Hippocampal formation (tissue), 2 donors: Measurements from ENCODE around the gene B9D2.
"Not testable (repeated sequence)": the region's sequence is repeated elsewhere in the genome, so short reads cannot be mapped to it uniquely, and the experiment has no call there.

Experiments
- DNase-seq, 2 donors: peaks; one replicate each; lab custom pipeline; 2025; lab: John Stamatoyannopoulos, UW

Gene B9D2

DNA sequence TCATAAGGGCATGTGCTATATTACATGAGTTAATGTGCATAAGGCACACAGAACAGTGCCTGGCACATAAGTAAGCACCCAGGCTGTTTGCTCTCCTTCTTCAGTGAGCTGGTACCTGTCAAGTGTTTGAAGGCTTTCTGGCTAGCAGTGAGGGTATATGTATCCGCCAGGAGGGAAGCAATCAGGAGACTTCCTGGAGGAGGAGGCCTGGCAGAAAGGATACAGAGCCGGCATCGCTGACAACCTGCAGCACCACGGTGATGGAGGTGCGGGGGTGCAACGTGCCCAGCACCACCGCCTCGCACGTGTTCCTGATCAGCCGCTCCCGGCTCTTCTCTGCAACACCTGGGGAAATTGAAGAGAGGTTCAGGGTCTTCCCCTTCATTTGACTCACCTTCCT lies 27.7 kb upstream of the B9D2 start:
- no peak for DNase-seq

- DNase-seq, result no peak
Observed at GRCh38 chr19:41386442-41386841, 22.5 kb upstream of the B9D2 start.

DNA sequence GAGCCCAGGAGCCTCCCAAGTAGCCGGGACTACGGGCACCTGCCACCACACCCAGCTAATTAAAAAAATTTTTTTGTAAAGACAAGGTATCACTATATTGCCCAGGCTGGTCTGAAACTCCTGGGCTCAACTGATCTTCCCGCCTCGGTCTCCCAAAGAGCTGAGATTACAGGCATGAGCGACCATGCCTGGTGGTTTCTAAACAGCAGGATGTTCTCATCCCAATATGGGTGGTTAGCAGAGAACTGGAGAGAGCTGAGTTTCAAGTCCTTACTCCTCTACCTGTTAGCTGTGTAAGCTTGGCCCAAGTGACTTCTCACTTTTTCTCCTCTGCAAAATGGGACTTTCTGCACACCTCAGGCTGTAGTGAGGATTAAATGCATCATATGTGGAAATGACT lies 20.4 kb upstream of the B9D2 start:
- no peak for DNase-seq

DNA sequence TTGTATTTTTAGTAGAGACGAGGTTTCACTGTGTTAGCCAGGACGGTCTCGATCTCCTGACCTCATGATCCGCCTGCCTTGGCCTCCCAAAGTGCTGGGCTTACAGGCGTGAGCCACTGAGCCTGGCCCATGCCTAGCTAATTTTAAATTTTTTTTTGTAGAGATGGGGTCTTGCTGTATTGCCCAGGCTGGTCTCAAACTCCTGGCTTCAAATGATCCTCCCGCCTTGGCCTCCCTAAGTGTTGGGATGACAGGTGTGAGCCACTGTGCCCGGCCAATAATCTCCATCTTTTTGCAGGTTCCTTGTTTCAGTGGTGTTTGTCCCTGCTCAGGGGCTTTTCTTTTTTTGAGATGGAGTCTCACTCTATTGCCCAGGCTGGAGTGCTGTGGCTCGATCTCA lies 17.6 kb upstream of the B9D2 start:
- DNase-seq, result not testable (repeated sequence)

DNA sequence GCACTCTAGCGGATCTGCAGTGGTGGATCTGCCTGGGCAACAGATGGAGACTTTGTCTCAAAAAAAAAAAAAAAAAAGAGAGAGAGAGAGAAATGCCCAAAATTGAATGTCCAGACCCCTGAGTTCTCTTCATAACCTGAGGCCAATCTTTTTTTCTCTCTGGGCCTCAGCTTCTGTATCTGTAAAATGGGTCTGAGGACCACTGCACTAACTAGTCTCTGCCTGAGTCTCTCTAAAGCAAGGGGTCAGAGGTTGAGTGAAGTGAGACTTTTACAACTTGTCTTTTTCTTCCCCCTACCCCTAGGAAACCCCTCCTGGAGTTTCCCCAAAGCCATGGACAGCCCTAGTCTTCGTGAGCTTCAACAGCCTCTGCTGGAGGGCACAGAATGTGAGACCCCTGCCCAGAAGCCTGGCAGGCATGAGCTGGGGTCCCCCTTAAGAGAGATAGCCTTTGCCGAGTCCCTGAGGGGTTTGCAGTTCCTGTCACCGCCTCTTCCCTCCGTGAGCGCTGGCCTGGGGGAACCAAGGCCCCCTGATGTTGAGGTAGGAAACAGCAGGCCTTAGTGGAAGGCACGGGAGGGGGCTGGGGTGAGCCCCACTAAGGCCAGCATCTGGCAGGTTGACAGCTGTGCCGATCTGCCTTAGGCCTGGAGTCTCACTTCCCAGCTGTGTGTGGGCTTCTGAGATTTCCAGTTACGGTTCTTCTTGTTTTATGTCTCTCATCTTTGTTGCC lies 14.2 kb upstream of the B9D2 start:
- no peak for DNase-seq

- no peak for DNase-seq
Observed at GRCh38 chr19:41376998-41377365, 13.0 kb upstream of the B9D2 start.

DNA sequence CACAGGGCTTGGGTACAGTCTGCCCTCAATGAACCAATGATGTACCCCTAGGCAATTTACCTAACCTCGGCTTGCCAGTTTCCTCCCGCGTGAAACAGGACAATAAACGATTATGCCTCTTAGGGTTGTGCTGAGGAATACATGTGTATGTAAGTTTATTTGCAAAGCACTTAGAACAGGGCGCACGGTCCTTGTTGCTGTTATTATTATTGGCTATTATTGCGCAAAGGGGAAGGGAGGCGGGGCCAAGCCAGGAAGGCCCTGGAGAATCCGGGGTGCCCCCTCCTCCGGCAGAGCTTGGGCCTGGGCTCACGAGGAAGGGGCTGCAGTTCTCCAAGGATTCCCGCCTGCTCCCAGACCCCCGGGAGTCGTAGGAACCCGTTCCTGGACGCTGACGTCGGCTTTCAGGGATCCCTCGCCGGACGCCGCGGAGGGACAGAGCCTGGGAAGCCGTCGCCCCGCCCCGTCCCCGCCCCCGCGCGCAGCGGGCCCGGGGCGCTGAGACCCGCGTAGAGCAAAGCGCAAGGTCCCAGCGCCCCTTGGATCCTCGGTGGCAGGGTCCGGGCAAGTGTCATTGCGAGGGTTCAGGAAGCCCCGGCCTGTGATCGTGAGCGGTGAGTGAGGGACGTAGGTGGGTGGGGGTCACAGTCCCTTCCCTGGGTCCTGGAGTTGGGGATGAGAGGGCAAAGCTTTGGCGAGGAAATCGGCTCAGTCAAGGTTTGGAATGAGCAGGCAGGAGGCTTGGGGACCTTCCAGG lies 12.5 kb upstream of the B9D2 start, which contains the start of gene TMEM91:
TMEM91 (plus strand) TSS at position 293 of the 757 bp plus-strand sequence. CDS start 1,777 bp downstream, outside the sequence.
- no peak for DNase-seq

DNA sequence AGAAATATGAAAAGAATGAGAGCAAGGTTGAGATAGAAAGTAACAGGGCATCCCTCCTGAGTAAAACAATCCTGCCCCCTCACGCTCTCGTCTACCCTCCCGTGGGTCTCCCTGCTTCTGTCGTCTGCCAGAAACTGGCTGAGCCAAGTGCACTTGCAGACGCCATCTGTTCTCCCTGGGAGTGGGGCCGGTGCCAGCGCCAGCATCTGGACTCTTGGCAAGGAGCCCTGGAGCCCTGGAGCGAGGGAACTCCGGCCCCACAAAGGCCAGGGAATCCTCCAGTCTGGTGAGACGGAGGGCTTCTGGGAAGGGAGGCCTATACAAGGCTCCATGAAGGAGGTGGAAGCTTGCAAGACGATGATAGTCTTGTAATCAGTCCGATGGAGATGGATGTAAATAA lies 10.0 kb upstream of the B9D2 start:
- peak; percentile 62 to 74 for DNase-seq

DNA sequence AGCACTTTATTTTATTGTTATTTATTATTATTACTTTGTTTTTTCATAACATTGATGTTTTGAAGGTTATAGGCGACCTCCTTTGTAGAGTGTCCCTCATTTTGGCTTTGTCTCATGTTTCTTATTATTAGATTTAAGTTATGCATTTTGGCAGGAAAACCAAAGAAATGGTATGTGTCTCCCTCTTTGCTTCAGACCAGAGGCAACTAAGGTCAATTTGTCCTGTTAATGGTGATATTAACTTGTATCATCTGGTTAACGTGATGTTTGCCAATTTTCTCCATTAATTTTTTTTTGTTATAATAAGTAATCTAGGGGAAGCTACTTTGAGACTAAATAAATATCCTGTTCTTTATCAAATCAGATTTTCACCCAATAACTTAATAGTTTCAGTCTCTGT lies 8.6 kb upstream of the B9D2 start:
- DNase-seq, result no peak

- no peak for DNase-seq
Observed at GRCh38 chr19:41371541-41371940, 7.6 kb upstream of the B9D2 start.

DNA sequence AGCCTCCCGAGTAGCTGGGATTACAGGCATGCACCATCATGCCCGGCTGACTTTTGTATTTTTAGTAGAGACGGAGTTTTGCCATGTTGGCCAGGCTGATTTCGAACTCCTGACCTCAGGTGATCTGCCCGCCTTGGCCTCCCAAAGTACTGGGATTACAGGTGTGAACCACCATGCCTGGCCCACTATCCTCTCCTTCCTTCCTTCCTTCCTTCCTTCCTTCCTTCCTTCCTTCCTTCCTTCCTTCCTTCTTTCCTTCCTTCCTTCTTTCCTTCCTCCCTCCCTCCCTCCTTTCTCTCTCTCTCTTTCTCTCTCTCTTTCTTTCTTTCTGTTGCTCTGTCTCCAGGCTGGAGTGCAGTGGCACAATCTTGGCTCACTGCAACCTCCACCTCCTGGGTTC lies 7.2 kb upstream of the B9D2 start:
- DNase-seq, result not testable (repeated sequence)

DNA sequence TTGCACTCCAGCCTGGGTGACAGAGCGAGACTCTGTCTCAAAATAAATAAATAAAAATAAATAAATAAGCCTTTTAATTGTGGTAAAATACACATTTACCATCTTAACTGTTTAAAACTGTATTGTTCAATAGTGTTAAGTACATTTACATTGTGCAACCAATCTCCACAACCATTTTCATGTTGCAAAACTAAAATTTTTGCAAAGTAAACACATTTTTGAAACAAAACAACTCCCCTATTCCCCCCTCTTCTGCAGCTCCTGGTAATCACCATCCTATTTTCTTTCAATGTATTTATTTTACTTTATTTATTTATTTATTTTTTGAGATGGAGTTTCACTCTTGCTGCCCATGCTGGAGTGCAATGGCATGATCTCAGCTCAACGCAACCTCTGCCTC lies 5.8 kb upstream of the B9D2 start:
- DNase-seq, result no peak

DNA sequence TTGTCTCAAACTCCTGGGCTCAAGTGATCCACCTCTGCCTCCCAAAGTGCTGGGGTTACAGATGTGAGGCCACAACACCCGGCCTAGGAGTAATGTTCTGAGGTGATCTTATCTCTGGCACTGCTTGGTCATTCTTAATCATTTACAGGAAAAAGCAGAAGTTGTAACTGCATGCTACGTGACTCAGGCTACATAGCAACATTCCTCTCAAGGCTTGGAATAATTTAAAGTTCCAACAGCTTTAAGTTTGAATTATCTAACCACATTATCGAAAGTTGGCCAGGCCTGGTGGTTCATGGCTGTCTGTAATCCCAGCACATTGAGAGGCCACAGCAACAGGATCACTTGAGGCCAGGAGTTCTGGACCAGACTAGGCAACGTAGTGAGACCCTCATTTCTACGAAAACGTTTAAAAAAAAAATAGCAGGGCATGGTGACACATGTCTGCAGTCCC lies 3.9 kb upstream of the B9D2 start:
- DNase-seq, result no peak

DNA sequence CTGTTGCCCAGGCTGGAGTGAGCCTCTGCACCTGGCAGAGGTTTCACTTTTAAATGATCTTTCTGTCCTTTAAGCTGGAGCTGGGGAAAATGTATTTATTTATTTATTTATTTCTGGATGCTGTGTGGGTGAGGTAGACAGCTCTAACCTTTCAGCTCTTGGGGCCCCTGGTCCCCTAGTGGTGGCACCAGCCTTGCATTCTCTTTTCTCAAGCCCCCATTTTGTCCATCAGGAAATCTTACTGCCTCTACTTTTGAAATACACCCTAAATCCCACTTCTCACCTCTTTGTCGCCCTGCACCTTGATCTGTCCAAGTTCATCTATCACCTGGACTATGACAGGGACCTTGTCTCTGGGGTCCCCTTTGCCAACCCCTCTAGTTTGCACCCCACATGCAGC lies 2.1 kb upstream of the B9D2 start:
- no peak for DNase-seq

GRCh38 chr19:41364524-41365391 lies 809 bp upstream of the B9D2 start:
- peak in 1 of 2 donors; percentile 35 for DNase-seq

DNA sequence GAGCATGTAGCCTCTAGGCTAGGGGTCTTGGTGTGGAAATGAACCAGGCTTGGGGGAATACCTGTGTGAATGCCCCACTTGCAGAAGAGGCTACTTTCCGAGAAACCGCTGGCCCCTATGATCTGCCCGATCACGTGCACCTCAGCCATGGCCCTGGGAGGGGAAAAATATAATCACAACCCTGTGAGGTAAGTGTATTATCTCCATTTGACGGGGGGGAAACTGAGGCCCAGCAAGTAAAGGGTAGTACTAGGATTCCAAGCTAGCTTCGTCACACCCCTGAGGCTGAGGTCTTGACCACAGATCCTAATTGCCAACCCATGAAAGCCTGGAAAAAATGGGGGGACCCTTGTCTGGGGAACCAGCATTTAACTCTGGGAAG lies 587 bp downstream of the B9D2 start:
- DNase-seq, result no peak

GRCh38 chr19:41362143-41362847 lies 1.7 kb downstream of the B9D2 start:
- no peak for DNase-seq

DNA sequence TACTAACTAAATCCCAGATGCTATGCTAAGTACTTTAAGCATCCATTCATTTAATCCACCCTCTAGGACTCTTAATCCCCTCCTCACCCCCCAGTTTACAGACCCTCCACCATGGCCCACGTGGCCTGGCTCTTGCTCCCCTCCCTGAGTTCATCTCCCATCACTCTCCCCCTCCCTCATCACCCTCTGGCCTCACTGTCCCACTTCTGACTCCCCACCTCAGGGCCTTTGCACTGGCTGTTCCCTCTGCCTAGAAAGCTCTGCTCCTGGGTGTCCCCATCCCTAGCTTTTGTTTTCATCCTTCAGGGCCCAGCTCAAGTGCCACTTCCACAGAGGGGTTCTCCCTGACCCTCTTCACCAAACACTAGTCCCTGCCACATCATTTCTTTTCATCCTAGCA lies 4.2 kb downstream of the B9D2 start:
- no peak for DNase-seq

- DNase-seq, result no peak
Observed at GRCh38 chr19:41357746-41358145, 6.2 kb downstream of the B9D2 start.

DNA sequence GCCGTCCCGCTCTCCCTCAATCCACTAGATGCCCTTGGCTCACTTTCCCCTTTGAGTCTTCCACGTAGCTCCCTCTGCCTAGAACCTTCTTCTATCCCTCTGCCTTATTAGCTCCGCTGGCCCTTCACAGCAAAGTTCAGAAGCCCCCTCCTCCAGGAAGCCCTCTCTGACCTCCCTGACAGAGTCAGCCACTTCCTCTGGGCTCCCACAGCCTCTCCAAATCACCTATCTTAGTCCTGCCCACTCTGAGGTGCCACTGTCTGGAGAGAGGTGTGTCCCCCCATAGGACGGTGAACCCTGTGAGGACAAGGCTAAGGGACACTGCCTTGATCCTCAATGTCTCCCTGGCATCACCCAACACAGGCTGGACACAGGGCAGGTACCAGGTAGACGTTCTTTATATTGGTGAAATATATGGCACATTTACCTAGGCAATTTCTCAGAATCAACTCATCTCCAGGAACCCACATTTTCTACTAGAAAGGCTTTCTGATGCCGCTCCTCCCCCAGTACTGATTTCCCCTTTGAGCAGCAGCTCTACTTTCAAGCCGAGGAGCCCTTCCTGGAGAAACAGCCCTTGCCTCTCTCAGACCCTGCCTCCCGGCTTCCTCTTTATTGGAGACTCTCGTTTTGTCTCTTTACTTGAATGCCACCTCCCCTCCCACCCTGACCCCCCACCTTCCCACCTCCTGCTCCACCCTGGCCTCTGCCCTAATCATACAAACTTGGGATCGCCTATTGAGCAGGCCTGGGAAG lies 6.8 kb downstream of the B9D2 start:
- no peak for DNase-seq

DNA sequence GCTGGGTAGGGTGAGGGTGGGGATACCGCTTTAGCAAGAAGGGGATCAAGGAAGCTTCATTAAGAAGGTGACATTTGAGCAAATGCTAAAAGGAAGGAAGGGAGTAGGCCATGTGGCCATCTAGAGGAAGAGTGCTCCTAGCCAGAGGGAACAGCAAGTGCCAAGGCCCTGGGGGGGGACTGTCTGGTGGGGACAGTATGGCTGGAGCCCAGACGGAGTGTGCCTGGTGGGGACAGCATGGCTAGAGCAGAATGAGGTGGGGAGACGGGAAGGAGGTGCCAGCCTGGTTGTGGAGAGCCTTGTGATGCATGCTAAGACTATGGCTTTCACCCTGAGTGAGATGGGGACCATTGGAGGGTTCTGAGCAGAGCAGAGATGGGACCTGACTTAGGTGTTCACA lies 8.1 kb downstream of the B9D2 start:
- DNase-seq, result no peak
